SK-MEL-5 (cell line): ENCODE data around the gene GLRA3. TPM values are rescaled to one million over a fixed set of nuclear protein-coding genes. Genes with fewer than 3 reads are reported as not detected.
"Not testable (repeated sequence)": the region's sequence is repeated elsewhere in the genome, so short reads cannot be mapped to it uniquely, and the experiment has no call there.

Experiments used
- DNase-seq: peaks from one replicate; pipeline ENCODE4 v3.0.0-alpha.2; 2016; ENCODE audit warnings: low read depth, low spot score
- in situ Hi-C: cut with HindIII; loops from 2 replicates; pipeline ENCODE4 v1.10.0; 2016; ENCODE audit warnings: low sequenced_read_pairs, high pct_unique_total_duplicates, low pct_unique_long_range_greater_than_20kb
- total RNA-seq: library from RNA; depleted of rRNA; stranded (reverse); fragments of >200 nt; shearing (Covaris generic); gene quantifications from 2 replicates; pipeline ENCODE4 v1.2.3, GENCODE V29; 2014

GLRA3 gene
- total RNA-seq, 1 experiment from 2014 or later = not detected

DNA sequence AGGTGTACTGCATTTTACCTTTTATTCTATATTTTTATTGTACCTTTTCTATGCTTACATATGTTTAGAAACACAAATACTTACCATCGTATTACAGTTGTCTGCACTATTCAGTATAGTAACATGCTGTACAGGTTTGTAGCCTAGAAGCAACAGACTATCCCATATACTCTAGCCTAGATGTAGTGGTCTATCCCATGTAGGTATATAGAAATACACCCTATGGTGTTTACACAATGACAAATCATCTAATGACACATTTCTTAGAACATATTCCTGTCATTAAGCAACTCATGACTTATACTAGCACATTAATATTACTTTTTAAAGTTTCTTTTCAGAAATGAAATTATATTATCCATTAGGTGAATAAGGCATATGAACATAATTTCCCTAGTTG, 195.6 kb downstream of the GLRA3 start:
- DNase-seq = no peak
- in situ Hi-C loops = no loop called here

DNA sequence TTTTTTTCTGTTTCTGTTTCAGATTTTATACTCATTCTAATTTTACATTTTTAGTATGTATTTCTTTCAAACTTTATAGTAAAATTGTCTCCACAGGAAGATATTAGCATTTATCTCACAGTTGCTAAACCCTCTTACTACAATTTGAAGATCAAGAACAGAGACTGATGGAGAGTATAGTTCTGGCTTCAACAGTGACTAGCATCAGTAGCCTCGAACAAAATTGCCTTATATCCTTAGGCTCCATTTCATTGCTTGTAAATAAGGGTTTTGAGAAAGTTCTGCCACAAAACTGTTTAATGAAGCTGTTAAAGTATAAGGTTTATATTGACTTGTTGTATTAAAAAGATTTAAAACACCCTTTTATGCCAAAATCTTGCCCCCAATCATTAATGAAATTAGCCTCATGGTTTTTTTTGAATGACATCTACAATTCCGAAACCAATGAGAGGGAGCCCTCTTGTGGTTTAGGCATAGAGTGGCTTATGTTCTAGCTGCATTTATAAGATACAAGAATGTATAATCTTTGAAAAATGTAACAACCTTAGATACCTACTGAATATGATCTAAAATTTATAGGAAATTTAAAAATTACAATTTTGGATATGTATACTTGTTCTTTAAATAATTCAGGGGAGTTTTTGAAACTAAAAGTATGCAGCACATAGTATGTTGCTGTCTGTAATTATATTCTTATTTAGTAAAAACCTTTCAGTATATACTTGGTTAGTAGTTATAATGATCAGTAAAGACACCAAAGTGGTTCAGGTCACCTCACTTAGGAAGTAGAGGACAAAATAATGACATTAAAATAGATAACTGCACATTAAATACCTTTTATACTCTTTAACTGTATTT, 196.9 kb downstream of the GLRA3 start:
- in situ Hi-C loops = no loop called here
- peak; percentile 78 for DNase-seq

DNA sequence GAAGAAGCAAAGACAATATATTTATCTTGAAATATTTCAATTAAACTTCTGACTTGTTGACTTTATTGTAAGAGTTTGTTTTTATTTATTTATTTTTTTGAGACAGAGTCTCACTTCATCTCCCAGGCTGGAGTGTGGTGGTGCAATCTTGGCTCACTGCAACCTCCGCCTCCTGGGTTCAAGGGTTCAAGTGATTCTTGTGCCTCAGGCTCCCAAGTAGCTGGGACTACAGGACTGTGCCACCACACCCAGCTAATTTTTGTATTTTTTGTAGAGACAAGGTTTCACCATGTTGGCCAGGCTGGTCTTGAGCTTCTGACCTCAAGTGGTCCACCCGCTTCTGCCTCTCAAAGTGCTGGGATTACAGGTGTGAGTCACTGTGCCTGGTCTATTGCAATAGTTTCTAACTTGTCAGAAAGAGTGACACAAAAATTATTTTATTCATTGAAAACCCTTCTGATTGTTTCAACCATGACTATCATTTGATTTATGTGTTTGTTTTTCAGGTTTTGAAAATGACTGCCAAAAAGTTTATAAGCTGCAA, 199.1 kb downstream of the GLRA3 start:
- in situ Hi-C loops, DNase-seq: not testable (repeated sequence)

DNA sequence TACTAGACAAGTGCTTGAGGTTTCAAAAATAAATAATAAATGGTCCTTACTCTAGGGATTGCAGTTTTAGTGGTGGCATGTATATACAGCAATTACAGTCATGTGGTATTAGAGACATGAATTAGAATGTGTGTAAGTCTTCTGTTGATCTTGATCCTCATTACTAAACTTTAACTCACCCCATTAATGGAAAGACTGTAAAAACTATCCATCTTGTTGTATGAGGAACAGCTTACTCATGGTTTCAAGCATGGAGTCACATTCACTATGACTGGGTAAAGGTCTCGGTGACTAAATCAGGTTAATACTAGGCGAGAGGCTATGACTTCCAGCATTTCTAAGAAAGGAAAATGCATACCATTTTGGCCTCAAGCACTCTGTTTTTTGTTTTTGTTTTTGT, 199.8 kb downstream of the GLRA3 start:
- DNase-seq = no peak
- in situ Hi-C loops = no loop called here

DNA sequence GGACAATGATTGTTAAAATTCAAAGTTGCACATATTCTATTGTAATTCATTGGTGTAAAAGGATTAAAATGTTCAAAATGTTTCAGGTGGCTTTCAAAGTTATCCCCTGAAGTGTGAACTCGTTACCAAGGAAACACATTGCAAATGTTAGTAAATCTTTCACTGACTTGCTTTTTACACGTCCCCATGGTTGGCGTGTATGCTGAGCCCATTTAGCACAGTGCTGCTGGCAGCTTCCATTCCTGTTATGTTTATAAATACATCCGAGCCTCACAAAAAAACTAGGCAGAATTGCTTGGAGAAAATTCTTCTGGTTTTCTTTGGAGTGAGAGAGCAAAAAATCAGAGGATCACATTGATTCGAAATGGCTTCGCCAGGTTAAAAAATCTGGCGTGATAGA, 200.9 kb downstream of the GLRA3 start:
- no peak for DNase-seq
- in situ Hi-C loops = no loop called here

DNA sequence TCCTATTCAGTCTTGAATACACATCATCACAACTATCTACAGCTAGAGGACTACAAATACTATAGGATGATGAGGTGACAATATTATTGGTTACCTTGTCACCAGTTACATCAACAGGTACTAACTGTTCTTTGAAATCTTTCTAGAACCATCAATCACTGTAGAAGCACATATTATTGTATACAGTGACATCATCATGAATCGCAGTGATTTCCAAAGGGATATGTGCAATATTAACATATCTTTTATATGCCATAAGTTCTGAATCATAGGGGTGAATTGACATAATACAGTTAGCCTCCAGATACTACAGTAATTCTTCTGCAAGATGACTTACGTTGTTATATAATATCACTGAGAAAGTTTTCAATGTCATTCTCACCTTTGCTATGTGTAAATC, 201.6 kb downstream of the GLRA3 start:
- in situ Hi-C loops = no loop called here
- DNase-seq = no peak

DNA sequence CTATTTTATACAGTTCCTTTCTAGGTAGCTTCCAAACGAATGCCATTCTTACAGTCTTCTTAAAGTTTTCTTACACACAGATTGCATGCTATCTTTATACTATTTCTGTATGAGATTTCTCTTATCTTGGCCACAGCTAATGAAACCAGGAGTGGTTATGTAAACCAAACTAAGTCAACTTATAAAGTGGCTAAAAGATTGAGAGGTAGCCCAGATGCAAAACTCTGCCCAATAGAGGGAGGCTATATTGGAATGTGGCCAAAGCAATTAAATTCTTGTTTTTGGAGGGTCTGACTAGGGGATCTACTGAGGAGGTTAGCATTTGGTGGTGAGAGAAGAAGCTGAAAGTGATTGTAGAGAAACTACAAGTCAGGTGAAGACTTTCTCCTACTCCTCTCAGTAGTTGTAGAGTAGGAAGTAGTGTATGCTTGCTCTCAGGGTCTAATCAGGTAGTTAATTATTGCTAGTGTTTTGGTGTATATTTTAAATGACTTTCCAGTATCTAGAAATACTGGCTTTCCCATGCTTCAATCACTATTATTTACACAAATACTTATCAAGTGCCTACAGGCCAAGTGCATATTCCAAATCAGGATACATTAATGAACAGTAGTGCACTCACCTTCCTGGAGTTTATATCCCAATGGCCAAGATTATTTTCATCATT, 202.6 kb downstream of the GLRA3 start:
- in situ Hi-C loops = no loop called here
- DNase-seq = no peak

DNA sequence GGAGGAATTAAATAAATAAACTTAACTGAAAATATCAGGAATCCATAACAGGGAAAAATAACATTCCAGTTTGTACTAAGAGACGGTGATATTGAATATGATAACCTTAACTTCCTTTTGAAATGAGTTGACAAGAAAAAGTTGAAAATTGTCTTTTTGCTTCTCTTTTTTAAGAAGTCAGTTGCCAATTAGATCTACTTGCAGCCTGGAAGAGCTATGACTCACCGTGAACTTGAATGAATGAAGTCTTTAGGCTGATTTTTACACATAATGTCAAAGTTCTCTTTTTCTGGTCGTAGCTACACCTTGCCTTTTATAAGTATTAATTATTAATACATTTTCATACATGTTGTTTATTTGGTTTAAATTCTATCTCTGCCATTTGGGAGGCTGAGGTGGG, 212.4 kb downstream of the GLRA3 start:
- in situ Hi-C loops = no loop called here
- DNase-seq = no peak

DNA sequence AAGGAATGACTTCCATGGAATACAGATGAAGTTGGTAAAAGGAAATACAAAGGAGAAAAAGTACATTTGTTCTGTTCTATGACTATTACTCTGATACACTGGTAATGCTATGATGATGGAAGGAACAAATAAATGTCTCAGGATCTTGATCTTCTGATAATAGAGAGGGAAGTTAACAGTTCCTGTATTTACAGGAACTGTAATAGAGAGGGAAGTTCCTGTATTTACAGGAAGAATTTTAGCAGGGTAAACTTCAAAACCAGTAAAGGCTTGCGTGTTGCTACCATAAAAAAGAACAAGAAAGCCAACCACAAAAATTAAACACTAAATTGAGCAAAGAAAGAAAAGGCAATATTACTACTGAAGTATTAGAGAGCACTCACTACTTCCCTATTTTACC, 215.1 kb downstream of the GLRA3 start:
- DNase-seq = no peak
- in situ Hi-C loops = no loop called here

DNA sequence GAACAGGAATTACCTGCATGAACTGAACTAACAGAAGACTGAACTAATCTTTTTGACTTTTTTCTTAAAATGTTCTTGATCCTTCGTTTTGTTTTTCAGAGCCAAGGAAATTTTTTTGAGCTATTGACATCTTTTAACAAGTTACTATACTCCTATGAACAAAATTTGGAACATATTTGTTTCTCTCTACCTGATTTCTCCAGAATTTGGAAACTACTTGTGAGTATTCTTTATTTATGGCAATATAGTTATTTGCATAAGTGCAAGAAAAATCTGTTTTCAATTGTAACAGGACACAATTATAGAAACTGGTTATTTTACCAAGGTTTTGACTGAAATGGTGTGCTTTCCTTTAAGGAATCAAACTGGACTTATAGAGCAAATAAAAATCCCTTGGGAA, 217.3 kb downstream of the GLRA3 start:
- no peak for DNase-seq
- in situ Hi-C loops = no loop called here

DNA sequence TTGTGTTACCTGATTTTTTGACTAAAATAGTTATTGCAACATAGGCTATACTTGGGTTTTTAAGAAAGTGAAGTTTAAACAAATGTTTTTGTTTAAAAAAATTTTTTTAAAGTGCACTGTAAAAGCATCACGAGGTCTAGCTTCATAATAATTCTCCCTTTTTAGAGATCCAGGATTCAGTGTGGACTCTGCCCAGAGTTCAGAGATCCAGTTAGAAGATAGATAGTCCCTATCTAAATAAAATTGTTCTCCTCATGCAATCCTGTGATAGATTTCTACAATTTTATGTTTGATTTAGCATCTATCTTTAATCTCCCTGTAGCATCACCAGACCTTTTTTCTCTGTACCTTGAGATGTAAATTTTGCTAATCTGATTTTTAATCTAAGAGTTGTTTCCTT, 221.3 kb downstream of the GLRA3 start:
- no peak for DNase-seq
- in situ Hi-C loops = no loop called here

DNA sequence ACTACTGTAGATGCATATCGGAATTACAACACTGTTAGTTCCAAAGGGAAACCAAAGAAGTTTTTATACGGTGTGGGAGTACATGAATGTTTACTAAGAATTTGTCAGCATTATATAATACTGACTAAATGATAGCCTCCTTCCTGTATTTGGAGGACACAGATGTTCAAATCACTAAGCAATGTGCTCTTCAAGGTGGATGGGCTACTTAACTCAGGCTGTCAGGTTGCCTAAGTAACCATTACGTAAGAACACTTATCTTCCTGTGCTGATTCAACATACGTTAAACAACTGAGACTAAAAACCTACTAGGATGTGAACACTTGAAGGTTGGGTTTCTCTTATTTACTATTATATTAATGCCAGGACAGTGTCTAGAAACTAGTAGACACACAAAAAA, 224.8 kb downstream of the GLRA3 start:
- no peak for DNase-seq
- in situ Hi-C loops = no loop called here

DNA sequence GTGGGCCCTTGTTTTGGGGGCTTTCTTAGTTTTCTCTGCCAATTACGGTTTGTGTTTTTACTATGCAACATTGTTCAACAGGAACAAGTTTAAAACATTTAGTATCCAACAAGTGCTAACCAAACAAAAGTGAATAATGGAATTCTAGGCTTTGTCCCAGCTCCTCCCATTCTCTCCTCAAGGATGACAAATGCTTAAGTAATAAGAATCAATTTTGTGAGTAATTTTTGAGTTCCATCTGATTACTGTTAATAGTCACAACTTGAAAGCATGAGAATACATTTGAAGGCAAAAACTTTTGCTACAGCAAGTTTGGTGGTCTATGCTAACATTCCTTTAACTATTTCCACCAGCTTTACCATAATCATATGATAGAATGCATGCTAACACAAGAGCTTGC, 228.7 kb downstream of the GLRA3 start:
- DNase-seq = no peak

DNA sequence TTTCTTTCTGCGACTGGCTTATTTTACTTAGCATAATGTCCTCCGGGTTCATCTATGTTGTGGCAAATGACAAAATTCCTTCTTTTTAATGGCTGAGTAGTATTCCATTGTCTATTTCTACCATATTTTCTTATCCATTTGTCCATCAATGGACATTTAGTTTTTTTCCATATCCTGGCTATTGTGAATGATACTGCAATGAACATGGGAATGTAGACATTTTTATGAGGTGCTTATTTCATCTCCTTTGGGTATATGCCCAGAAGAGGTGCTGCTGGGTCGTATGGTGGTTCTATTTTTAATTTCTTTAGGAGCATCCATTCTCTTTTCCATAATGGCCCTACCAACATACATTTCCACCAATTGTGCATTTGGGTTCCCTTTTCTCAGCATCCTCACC, 230.2 kb downstream of the GLRA3 start:
- in situ Hi-C loops = no loop called here
- no peak for DNase-seq

More for the DNA sequence above, 228.7 kb downstream of the GLRA3 start:
- in situ Hi-C loops = no loop called here

DNA sequence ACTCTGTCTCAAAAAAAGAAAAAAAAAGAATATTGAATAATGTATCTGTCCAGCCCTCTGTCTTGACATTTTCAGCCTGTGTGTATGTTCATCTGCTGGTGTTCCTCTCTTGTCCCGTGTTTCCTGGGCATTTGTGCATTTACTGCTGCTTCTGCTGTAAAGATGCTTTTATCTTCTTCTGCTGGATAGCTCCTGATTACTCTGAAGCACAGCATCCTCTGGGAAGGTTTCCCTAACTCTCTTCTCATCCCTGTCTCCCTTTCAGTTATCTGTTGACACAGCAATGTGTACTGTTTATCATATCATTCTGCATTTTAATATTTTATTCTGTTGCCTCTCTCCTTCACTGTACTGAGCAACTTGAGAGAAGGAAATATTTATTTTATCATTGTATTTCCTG, 232.5 kb downstream of the GLRA3 start:
- DNase-seq = no peak
- in situ Hi-C loops = no loop called here

DNA sequence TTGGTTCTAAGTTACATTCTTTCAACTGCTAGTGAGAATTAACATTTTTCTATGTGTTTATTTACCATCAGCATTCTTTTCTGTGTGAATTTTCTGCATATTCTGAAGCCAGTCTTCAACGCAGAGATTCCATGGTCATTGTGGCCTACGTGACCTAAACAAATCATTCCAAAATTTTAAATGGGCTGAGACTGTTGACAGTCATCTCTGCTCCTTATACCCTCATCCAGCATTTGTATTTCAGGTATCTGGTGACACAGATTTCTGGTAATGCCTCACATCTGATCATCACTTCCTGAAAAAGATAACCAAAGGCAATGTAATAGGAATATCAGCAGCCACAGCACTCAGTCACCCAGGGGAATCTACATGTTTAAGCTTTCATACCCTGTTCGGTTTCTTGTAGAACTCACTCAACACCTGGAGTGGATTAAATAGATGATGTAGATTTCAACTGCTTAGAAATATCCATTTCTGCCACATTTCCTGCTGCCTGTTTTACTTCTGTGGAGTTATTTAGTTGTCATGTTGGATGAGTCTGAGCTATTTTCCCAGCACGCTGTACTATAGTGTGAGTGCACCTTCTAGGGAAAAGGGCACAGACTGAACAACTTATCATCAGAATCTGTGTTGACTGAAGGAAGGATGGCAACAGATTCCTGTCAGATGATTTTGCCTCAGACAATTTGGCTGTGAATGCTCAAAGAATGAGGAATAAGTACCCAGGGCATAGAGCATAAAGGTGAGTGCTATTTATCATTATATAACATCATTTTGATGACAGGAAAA, 233.7 kb downstream of the GLRA3 start:
- DNase-seq = no peak
- in situ Hi-C loops = no loop called here

DNA sequence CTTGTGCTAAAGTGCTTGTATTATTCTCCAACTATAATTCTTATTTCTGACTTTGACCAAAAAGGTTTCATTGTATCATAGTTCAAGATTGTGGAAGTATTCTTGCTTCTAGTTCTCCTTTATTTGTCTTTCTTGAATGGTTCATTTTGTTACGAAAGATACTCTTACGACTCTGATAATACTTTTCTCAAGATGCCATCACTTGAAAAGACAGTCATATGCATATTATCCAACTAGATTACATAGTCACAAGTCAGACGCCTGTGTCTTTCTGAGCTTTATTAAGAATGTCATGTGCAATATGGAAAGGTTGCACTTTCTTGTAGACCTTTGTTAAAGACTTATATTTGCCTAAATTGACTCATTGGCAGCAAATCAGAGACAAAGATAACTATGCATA, 235.3 kb downstream of the GLRA3 start:
- DNase-seq = no peak
- in situ Hi-C loops = no loop called here

DNA sequence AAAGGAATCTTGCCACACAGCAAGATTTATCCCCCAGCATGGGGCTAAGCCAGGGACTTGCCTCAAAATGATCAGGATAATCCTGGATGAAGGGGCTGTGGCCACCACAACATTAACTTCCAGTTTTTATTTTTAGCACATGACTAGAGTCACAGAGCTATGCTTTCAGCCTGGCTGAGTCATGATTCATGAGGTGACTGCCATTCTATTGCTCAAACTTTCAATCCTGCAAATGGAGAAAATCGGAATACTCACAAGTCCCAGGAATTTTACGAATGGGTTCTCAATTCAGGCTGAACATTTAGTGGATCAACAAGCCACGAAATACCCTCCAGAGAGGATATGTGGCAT, 236.1 kb downstream of the GLRA3 start:
- in situ Hi-C loops = no loop called here
- peak; percentile 44 for DNase-seq
